ENCODE data around the gene UPK2. TPM values are rescaled to one million over a fixed set of nuclear protein-coding genes. Genes with fewer than 3 reads are reported as not detected.

UPK2 gene
- total RNA-seq, 1 experiment from 2014 or later: not detected

GRCh38 chr11:118928101-118928869 lies 27.8 kb upstream of the UPK2 start:
- CTCF ChIA-PET: interaction anchor here (0.6 to 3.8 kb wide), 13 partner anchors 11 to 239 kb away, joined by 3 to 34 read pairs (median 4); partner anchors contain the start of genes C2CD2L, FOXR1 and UPK2
- Mint-ChIP-seq H3K27ac (peak overlapping the region; percentile 93), H3K4me1 (peaks cover 48% of the 10 kb centered on the region), H3K4me3 (peak overlapping the region; percentile 92), H3K27me3 (ENCODE audit: low read depth) (peaks cover 24% of the 10 kb centered on the region), H3K36me3 (no peaks in the 10 kb centered on the region), H3K9me3 (no peaks in the 10 kb centered on the region)
- TF ChIP-seq NFYB (CRISPR knock-in tag; conservative IDR thresholded peaks at IDR 0.05; ENCODE audit: low read depth): peak; percentile 73
- TF ChIP-seq, protein P1, sequence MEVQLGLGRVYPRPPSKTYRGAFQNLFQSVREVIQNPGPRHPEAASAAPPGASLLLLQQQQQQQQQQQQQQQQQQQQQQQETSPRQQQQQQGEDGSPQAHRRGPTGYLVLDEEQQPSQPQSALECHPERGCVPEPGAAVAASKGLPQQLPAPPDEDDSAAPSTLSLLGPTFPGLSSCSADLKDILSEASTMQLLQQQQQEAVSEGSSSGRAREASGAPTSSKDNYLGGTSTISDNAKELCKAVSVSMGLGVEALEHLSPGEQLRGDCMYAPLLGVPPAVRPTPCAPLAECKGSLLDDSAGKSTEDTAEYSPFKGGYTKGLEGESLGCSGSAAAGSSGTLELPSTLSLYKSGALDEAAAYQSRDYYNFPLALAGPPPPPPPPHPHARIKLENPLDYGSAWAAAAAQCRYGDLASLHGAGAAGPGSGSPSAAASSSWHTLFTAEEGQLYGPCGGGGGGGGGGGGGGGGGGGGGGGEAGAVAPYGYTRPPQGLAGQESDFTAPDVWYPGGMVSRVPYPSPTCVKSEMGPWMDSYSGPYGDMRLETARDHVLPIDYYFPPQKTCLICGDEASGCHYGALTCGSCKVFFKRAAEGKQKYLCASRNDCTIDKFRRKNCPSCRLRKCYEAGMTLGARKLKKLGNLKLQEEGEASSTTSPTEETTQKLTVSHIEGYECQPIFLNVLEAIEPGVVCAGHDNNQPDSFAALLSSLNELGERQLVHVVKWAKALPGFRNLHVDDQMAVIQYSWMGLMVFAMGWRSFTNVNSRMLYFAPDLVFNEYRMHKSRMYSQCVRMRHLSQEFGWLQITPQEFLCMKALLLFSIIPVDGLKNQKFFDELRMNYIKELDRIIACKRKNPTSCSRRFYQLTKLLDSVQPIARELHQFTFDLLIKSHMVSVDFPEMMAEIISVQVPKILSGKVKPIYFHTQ (CRISPR knock-in tag; IDR thresholded peaks at IDR 0.05): no peak
- TF ChIP-seq, protein P2, sequence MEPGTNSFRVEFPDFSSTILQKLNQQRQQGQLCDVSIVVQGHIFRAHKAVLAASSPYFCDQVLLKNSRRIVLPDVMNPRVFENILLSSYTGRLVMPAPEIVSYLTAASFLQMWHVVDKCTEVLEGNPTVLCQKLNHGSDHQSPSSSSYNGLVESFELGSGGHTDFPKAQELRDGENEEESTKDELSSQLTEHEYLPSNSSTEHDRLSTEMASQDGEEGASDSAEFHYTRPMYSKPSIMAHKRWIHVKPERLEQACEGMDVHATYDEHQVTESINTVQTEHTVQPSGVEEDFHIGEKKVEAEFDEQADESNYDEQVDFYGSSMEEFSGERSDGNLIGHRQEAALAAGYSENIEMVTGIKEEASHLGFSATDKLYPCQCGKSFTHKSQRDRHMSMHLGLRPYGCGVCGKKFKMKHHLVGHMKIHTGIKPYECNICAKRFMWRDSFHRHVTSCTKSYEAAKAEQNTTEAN (CRISPR knock-in tag; IDR thresholded peaks at IDR 0.05): peak; percentile 67; the same call in 1 of the 2 replicates
- no peak for TF ChIP-seq HMGXB4 (CRISPR knock-in tag; IDR thresholded peaks at IDR 0.05)
- TF ChIP-seq, protein P3, sequence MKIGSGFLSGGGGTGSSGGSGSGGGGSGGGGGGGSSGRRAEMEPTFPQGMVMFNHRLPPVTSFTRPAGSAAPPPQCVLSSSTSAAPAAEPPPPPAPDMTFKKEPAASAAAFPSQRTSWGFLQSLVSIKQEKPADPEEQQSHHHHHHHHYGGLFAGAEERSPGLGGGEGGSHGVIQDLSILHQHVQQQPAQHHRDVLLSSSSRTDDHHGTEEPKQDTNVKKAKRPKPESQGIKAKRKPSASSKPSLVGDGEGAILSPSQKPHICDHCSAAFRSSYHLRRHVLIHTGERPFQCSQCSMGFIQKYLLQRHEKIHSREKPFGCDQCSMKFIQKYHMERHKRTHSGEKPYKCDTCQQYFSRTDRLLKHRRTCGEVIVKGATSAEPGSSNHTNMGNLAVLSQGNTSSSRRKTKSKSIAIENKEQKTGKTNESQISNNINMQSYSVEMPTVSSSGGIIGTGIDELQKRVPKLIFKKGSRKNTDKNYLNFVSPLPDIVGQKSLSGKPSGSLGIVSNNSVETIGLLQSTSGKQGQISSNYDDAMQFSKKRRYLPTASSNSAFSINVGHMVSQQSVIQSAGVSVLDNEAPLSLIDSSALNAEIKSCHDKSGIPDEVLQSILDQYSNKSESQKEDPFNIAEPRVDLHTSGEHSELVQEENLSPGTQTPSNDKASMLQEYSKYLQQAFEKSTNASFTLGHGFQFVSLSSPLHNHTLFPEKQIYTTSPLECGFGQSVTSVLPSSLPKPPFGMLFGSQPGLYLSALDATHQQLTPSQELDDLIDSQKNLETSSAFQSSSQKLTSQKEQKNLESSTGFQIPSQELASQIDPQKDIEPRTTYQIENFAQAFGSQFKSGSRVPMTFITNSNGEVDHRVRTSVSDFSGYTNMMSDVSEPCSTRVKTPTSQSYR (CRISPR knock-in tag; IDR thresholded peaks at IDR 0.05): 0 out of 2 replicates have a peak, but pooled peaks have one; percentile 30
- TF ChIP-seq ZNF263 (CRISPR knock-in tag; IDR thresholded peaks at IDR 0.05; ENCODE audit: low read depth): peak; percentile 96
- TF ChIP-seq CTCF (IDR thresholded peaks at IDR 0.05): peak; percentile 90
- peak; percentile 82 for TF ChIP-seq ZNF423 (CRISPR knock-in tag; IDR thresholded peaks at IDR 0.05)
- TF ChIP-seq USF1 (CRISPR knock-in tag; IDR thresholded peaks at IDR 0.05): peak; percentile 54
- peak; percentile 53 for ATAC-seq
- DNase-seq (ENCODE audit: low spot score): peak; percentile 94
- POLR2A ChIA-PET: interaction anchor here (1.6 to 3.8 kb wide), 2 partner anchors 18 to 136 kb away, joined by 7 to 76 read pairs; no protein-coding TSS in a partner anchor

- ATAC-seq (peak; percentile 1), DNase-seq (ENCODE audit: low spot score) (no peak)
- Mint-ChIP-seq H3K4me3 (peak overlapping the region; percentile 92), H3K36me3 (no peaks in the 10 kb centered on the region), H3K4me1 (peaks cover 41% of the 10 kb centered on the region), H3K27ac (no peak overlapping the region), H3K9me3 (no peaks in the 10 kb centered on the region), H3K27me3 (ENCODE audit: low read depth) (peaks cover 24% of the 10 kb centered on the region)
- ChIA-PET POLR2A (interaction anchor here (1.0 to 3.8 kb wide), 4 partner anchors 18 to 136 kb away, joined by 4 to 76 read pairs (median 6); partner anchors contain the start of gene UPK2), CTCF (interaction anchor here (0.6 to 3.8 kb wide), 11 partner anchors 11 to 178 kb away, joined by 3 to 34 read pairs (median 8); partner anchors contain the start of genes C2CD2L, DDX6 and UPK2)
- TF ChIP-seq ZBTB21 (CRISPR knock-in tag; IDR thresholded peaks at IDR 0.05; ENCODE audit: borderline replicate concordance) (no peak), ATF2 (CRISPR knock-in tag; IDR thresholded peaks at IDR 0.05; ENCODE audit: borderline replicate concordance, low read depth) (no peak), NR3C1 (CRISPR knock-in tag; conservative IDR thresholded peaks at IDR 0.05; ENCODE audit: low read depth) (no peak)
- TF ChIP-seq, protein P4, sequence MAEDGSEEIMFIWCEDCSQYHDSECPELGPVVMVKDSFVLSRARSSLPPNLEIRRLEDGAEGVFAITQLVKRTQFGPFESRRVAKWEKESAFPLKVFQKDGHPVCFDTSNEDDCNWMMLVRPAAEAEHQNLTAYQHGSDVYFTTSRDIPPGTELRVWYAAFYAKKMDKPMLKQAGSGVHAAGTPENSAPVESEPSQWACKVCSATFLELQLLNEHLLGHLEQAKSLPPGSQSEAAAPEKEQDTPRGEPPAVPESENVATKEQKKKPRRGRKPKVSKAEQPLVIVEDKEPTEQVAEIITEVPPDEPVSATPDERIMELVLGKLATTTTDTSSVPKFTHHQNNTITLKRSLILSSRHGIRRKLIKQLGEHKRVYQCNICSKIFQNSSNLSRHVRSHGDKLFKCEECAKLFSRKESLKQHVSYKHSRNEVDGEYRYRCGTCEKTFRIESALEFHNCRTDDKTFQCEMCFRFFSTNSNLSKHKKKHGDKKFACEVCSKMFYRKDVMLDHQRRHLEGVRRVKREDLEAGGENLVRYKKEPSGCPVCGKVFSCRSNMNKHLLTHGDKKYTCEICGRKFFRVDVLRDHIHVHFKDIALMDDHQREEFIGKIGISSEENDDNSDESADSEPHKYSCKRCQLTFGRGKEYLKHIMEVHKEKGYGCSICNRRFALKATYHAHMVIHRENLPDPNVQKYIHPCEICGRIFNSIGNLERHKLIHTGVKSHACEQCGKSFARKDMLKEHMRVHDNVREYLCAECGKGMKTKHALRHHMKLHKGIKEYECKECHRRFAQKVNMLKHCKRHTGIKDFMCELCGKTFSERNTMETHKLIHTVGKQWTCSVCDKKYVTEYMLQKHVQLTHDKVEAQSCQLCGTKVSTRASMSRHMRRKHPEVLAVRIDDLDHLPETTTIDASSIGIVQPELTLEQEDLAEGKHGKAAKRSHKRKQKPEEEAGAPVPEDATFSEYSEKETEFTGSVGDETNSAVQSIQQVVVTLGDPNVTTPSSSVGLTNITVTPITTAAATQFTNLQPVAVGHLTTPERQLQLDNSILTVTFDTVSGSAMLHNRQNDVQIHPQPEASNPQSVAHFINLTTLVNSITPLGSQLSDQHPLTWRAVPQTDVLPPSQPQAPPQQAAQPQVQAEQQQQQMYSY (CRISPR knock-in tag; IDR thresholded peaks at IDR 0.05): no peak
Measured at GRCh38 chr11:118928870-118929500, 27.1 kb upstream of the UPK2 start.
